ENCODE results near the gene EHHADH. TPM values are rescaled to one million over a fixed set of nuclear protein-coding genes. Genes with fewer than 3 reads are reported as not detected.
A peak's percentile ranks its signal among the peaks of the same experiment; 100 is the strongest.

Gene EHHADH
- total RNA-seq, 1 experiment from 2014 or later, result 8.4 TPM

DNA sequence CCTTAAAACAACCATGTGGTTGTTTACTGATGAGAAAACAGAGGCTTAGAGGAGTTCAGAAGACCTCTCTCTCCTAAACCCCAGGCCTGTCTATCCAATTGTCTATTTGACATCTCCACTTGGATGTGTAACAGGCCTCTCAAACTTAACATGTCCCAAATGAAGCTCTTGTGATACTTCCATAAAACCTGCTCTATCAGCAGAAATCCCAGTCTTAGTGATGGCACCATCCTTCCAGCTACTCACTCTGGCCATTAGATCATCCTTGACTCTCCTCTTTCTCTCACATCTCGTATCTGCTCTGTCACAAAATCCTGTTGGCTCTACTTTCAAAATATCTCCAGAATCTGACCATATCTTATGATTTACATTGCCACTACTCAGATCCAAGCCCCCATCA, 28.8 kb downstream of the EHHADH start:
- intact Hi-C loops (cut with micrococcal nuclease; ENCODE audit: unreplicated experiment), result no loop called here

DNA sequence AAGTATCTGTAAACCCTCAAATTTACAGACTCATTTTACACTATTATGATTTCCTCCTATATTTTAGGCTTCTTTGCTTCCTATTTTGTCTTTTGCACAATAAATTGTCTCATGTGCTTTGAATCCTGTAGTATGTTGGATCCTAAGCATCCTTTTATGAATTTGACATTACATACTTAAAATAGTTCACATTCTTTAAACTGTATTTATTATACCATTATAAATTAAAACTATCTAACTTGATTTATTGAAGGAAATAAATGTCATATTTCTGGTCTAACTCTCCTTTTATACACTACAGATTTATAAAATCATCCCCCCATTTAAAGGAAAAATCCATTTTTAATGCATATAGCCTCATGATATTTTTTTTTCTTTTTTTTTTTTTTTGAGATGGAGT, 32.6 kb downstream of the EHHADH start:
- no peaks in the 10 kb centered on the region for H4K20me1 ChIP-seq (ENCODE audit: insufficient read depth)
- H2AFZ ChIP-seq, result no peak overlapping the region
- no peak for DNase-seq
- H3F3A ChIP-seq (ENCODE audit: insufficient read depth, low read depth), result no peaks in the 10 kb centered on the region
- H3K4me2 ChIP-seq, result no peak overlapping the region
- no peaks in the 10 kb centered on the region for H3K79me2 ChIP-seq (ENCODE audit: low read depth)
- no peak overlapping the region for H3K27ac ChIP-seq
- no peaks in the 10 kb centered on the region for H3K9me2 ChIP-seq (ENCODE audit: insufficient read depth)
- H3K36me3 ChIP-seq (ENCODE audit: low read depth), result no peaks in the 10 kb centered on the region
- BruUV-seq (replicated peaks), result no TSS peak
- no peak for TF ChIP-seq EZH2 (IDR thresholded peaks at IDR 0.05; ENCODE audit: low read depth)
- no peak overlapping the region for H3K4me3 ChIP-seq
- H3K4me1 ChIP-seq (replicated peaks; ENCODE audit: insufficient read depth), result 0 out of 2 replicates have a peak, but pooled peaks cover 2% of the 10 kb centered on the region
- intact Hi-C loops (cut with micrococcal nuclease; ENCODE audit: unreplicated experiment), result no loop called here
- H3K27me3 ChIP-seq (ENCODE audit: insufficient read depth, low read depth), result no peaks in the 10 kb centered on the region
- no peaks in the 10 kb centered on the region for H3K9me3 ChIP-seq (ENCODE audit: insufficient read depth, low read depth)
- ChIA-PET CTCF (interaction anchor here (0.6 kb wide), 1 partner anchor 15 kb away, joined by 5 read pairs; no protein-coding TSS in a partner anchor), POLR2A (ENCODE audit: unreplicated experiment) (no interaction called here)

More for the DNA sequence above, 28.8 kb downstream of the EHHADH start:
- H3K9me3 ChIP-seq (ENCODE audit: insufficient read depth, low read depth), result no peaks in the 10 kb centered on the region
- ChIA-PET POLR2A (ENCODE audit: unreplicated experiment) (interaction anchor here (0.6 kb wide), 1 partner anchor 27 kb away, joined by 4 read pairs; no protein-coding TSS in a partner anchor), CTCF (no interaction called here)
- H3K36me3 ChIP-seq (ENCODE audit: low read depth), result no peaks in the 10 kb centered on the region
- no peaks in the 10 kb centered on the region for H3K9me2 ChIP-seq (ENCODE audit: insufficient read depth)
- H3K27me3 ChIP-seq (ENCODE audit: insufficient read depth, low read depth), result no peaks in the 10 kb centered on the region
- no peaks in the 10 kb centered on the region for H4K20me1 ChIP-seq (ENCODE audit: insufficient read depth)
- H3K4me1 ChIP-seq (replicated peaks; ENCODE audit: insufficient read depth), result no peaks in the 10 kb centered on the region
- H3F3A ChIP-seq (ENCODE audit: insufficient read depth, low read depth), result no peaks in the 10 kb centered on the region
- no TSS peak for BruUV-seq (replicated peaks)
- no peaks in the 10 kb centered on the region for H3K79me2 ChIP-seq (ENCODE audit: low read depth)
- H3K4me2 ChIP-seq, result no peak overlapping the region
- no peak for DNase-seq
- H3K27ac ChIP-seq, result no peak overlapping the region
- no peak overlapping the region for H3K4me3 ChIP-seq
- TF ChIP-seq, protein P1, sequence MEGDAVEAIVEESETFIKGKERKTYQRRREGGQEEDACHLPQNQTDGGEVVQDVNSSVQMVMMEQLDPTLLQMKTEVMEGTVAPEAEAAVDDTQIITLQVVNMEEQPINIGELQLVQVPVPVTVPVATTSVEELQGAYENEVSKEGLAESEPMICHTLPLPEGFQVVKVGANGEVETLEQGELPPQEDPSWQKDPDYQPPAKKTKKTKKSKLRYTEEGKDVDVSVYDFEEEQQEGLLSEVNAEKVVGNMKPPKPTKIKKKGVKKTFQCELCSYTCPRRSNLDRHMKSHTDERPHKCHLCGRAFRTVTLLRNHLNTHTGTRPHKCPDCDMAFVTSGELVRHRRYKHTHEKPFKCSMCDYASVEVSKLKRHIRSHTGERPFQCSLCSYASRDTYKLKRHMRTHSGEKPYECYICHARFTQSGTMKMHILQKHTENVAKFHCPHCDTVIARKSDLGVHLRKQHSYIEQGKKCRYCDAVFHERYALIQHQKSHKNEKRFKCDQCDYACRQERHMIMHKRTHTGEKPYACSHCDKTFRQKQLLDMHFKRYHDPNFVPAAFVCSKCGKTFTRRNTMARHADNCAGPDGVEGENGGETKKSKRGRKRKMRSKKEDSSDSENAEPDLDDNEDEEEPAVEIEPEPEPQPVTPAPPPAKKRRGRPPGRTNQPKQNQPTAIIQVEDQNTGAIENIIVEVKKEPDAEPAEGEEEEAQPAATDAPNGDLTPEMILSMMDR (conservative IDR thresholded peaks at IDR 0.05), result no peak
- no peak for TF ChIP-seq EZH2 (IDR thresholded peaks at IDR 0.05; ENCODE audit: low read depth)
- no peak overlapping the region for H2AFZ ChIP-seq

DNA sequence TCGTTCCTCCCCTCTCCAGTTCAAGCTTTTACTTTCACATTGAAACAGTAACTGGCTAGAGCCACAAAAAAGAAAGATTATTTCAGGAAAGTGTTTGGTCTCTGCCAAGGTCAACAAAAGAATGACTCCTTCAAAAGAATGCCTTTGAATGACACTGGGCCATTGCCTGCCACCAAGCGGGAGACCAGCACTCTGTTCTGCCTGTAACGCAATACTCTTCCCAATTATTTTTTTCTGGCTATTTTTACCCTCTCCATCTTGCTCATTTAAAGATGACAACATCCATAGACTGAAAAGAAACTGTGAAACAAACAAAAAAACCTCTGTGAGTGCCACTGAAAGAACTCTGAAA, 37.3 kb downstream of the EHHADH start:
- Histone ChIP-seq H3F3A (ENCODE audit: insufficient read depth, low read depth) (no peaks in the 10 kb centered on the region), H3K79me2 (ENCODE audit: low read depth) (no peaks in the 10 kb centered on the region), H3K27ac (no peak overlapping the region), H3K4me2 (peak overlapping the region; percentile 31), H4K20me1 (ENCODE audit: insufficient read depth) (no peaks in the 10 kb centered on the region), H3K9me2 (ENCODE audit: insufficient read depth) (no peaks in the 10 kb centered on the region), H3K4me3 (no peak overlapping the region), H3K36me3 (ENCODE audit: low read depth) (no peaks in the 10 kb centered on the region), H3K9me3 (ENCODE audit: insufficient read depth, low read depth) (no peaks in the 10 kb centered on the region), H2AFZ (peak overlapping the region; percentile 70; the same call in 1 of the 2 replicates), H3K4me1 (replicated peaks; ENCODE audit: insufficient read depth) (0 out of 2 replicates have a peak, but pooled peaks cover 4% of the 10 kb centered on the region), H3K27me3 (ENCODE audit: insufficient read depth, low read depth) (no peaks in the 10 kb centered on the region)
- DNase-seq, result no peak
- TF ChIP-seq, protein P1 (conservative IDR thresholded peaks at IDR 0.05), result no peak
- TF ChIP-seq EZH2 (IDR thresholded peaks at IDR 0.05; ENCODE audit: low read depth), result no peak
- intact Hi-C loops (cut with micrococcal nuclease; ENCODE audit: unreplicated experiment), result loop anchor here (1.0 kb wide), 1 partner anchor 341 kb away; no protein-coding TSS in a partner anchor
- no TSS peak for BruUV-seq (replicated peaks)
- POLR2A ChIA-PET (ENCODE audit: unreplicated experiment), result no interaction called here
- CTCF ChIA-PET, result interaction anchor here (0.6 kb wide), 1 partner anchor 59 kb away, joined by 7 read pairs; no protein-coding TSS in a partner anchor

All from PC-9 (cell line).